OCI-LY7 (cell line): ENCODE measurements around the gene TXNIP. TPM values are rescaled to one million over a fixed set of nuclear protein-coding genes. Genes with fewer than 3 reads are reported as not detected.
A peak's percentile ranks its signal among the peaks of the same experiment; 100 is the strongest.

Experiments used
- BruUV-seq: library from RNA; stranded (reverse); fragments of 400-500 nt; replicated peaks from 2 replicates; lab custom pipeline; 2021; lab: Mats Ljungman, UMichigan
- CTCF ChIA-PET: fragments of 300-600 bp; sonication (Branson Sonifier 250); formaldehyde crosslinking; loops from one replicate; lab custom pipeline; 2022; ENCODE audit warnings: antibody characterized with exemption; ENCODE audit not compliant: unreplicated experiment; lab: Charles Lee
- POLR2A ChIA-PET: fragments of 300-600 bp; sonication (Branson Sonifier 250); formaldehyde crosslinking; loops from one replicate; lab custom pipeline; 2022; ENCODE audit warnings: antibody characterized with exemption; lab: Charles Lee
- DNase-seq: peaks from one replicate; pipeline ENCODE4 v3.0.0-alpha.2; 2015; ENCODE audit warnings: low spot score
- H2AFZ ChIP-seq: fragments of 200-600 bp; sonication (generic), shearing (Covaris generic); 2 replicates; pipeline ENCODE4 v1.6.1; 2014; ENCODE audit warnings: mild to moderate bottlenecking, antibody characterized with exemption, low read length, moderate library complexity
- H3K27ac ChIP-seq: fragments of 200-600 bp; sonication (generic); 2 replicates; pipeline ENCODE4 v1.5.1; 2014; ENCODE audit warnings: mixed run types, low read depth, mild to moderate bottlenecking, moderate library complexity, low read length, inconsistent platforms; ENCODE audit not compliant: poor library complexity, severe bottlenecking
- H3K36me3 ChIP-seq: fragments of 200-600 bp; sonication (generic); 2 replicates; pipeline ENCODE4 v1.6.1; 2014; ENCODE audit warnings: mild to moderate bottlenecking, antibody characterized with exemption, low read length, moderate library complexity, mixed read lengths; ENCODE audit not compliant: insufficient read depth
- H3K4me1 ChIP-seq: fragments of 200-600 bp; sonication (generic); 2 replicates; pipeline ENCODE4 v1.5.1; 2014; ENCODE audit warnings: mild to moderate bottlenecking, low read length; ENCODE audit not compliant: insufficient read depth, poor library complexity, severe bottlenecking
- H3K4me2 ChIP-seq: fragments of 200-600 bp; sonication (generic); 2 replicates; pipeline ENCODE4 v1.6.1; 2014; ENCODE audit warnings: mild to moderate bottlenecking, low read length
- H3K4me3 ChIP-seq: fragments of 200-600 bp; sonication (generic); 2 replicates; pipeline ENCODE4 v1.5.1; 2014; ENCODE audit warnings: mild to moderate bottlenecking, low read depth, low read length; ENCODE audit not compliant: poor library complexity, severe bottlenecking
- H3K79me2 ChIP-seq: fragments of 200-600 bp; sonication (generic); 2 replicates; pipeline ENCODE4 v1.6.1; 2016; ENCODE audit warnings: low read depth, mild to moderate bottlenecking, low read length, moderate library complexity, mixed read lengths; ENCODE audit not compliant: insufficient read depth
- H3K9me2 ChIP-seq: fragments of 200-600 bp; sonication (generic); 2 replicates; pipeline ENCODE4 v1.6.1; 2016; ENCODE audit warnings: mild to moderate bottlenecking, low read length, mixed read lengths; ENCODE audit not compliant: insufficient read depth
- H3K9me3 ChIP-seq: fragments of 200-600 bp; sonication (generic); 2 replicates; pipeline ENCODE4 v1.6.1; 2014; ENCODE audit warnings: mild to moderate bottlenecking, mixed run types, low read length, mixed read lengths
- H4K20me1 ChIP-seq: fragments of 200-600 bp; sonication (generic); 2 replicates; pipeline ENCODE4 v1.6.1; 2014; ENCODE audit warnings: mild to moderate bottlenecking, antibody characterized with exemption, low read length, moderate library complexity, mixed read lengths; ENCODE audit not compliant: insufficient read depth
- EZH2phosphoT487 ChIP-seq: fragments of 200-600 bp; sonication (generic); IDR thresholded peaks from 2 replicates; pipeline ENCODE4 v1.6.1; 2018; ENCODE audit warnings: low read depth, borderline replicate concordance, mild to moderate bottlenecking, mixed run types, antibody characterized with exemption, low read length, moderate library complexity, mixed read lengths
- intact Hi-C: fragments of 100-400 bp; cut with micrococcal nuclease; formaldehyde crosslinking; loops from one replicate; pipeline ENCODE4 v1.10.0; 2022; ENCODE audit not compliant: unreplicated experiment
- total RNA-seq, 2 experiments: library from RNA; depleted of rRNA in 1 of 2; stranded (reverse); fragments of >200 nt in 1 of 2; shearing (Covaris generic) in 1 of 2; gene quantifications; 2 replicates each; pipeline ENCODE4 v1.2.3, GENCODE V29; 2014 to 2022
- TF ChIP-seq, protein P1 (sequence below): fragments of 200-600 bp; sonication (generic); conservative IDR thresholded peaks from 2 replicates; pipeline ENCODE4 v1.5.1; 2014; ENCODE audit warnings: mild to moderate bottlenecking, antibody characterized with exemption, low read length, moderate library complexity, mixed read lengths

The TXNIP gene
- total RNA-seq, 2 experiments from 2014 or later, result 50.3 to 144 TPM

DNA sequence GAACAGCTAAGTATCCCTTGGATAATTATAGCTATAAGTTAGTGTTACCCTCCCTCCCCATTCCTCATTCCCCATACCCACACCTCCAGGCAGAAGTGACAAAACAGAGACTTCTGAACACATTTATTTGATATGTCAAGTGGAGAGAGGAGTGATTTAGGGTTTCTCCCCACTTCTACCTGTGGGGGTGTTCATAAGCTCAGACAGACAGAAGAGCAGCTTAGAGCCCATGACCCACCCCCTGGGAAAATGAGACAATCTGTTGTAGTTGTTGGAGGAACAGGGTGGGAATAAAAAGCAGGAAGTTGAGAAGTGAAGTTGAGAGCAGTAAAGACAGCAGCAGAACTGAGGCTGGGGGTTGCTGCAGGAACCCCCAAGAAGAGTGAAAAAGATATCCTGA is 37.0 kb downstream of the TXNIP start:
- H3K9me3 ChIP-seq, result no peaks in the 10 kb centered on the region
- no peak overlapping the region for H2AFZ ChIP-seq
- peaks cover 5% of the 10 kb centered on the region; the same call in 1 of the 2 replicates for H3K36me3 ChIP-seq
- H3K79me2 ChIP-seq, result peaks cover 29% of the 10 kb centered on the region; the same call in 1 of the 2 replicates
- no peak overlapping the region for H3K4me3 ChIP-seq
- H3K4me1 ChIP-seq, result peaks cover 78% of the 10 kb centered on the region
- no peak for DNase-seq
- intact Hi-C loops, result loop anchor here (2.0 kb wide), 1 partner anchor 101 kb away; the partner anchor contains the start of gene PIAS3
- BruUV-seq, result no TSS peak
- H3K4me2 ChIP-seq, result 0 out of 2 replicates have a peak overlapping the region, but pooled peaks have one; percentile 94
- no peak for TF ChIP-seq EZH2phosphoT487
- peaks cover 3% of the 10 kb centered on the region; the same call in 1 of the 2 replicates for H4K20me1 ChIP-seq
- no peaks in the 10 kb centered on the region for H3K9me2 ChIP-seq
- no peak overlapping the region for H3K27ac ChIP-seq
- POLR2A ChIA-PET, result interaction anchor here (1.9 to 2.5 kb wide), 2 partner anchors 32 to 100 kb away, joined by 9 to 20 read pairs; partner anchors contain the start of genes PIAS3 and RBM8A
- CTCF ChIA-PET, result no interaction called here

DNA sequence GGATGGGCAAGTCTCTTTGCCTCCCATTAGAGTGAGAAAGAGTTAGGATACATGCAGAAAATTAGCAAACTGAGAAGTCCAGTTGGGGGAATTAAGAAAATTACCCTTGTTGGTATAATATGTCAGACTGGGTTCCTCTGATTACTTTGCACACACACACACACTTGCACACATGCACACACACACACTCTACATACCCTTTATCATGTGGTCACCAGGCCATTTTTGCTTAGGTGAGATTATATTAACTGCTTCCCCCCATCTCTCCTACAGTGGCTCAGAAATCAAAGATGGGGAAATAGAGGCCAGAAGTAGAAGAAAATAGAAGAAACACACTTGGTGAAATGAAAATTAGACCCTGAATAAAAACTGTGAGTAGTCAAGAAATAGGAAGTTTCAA is 37.6 kb downstream of the TXNIP start:
- no peak for TF ChIP-seq EZH2phosphoT487
- TF ChIP-seq, protein P1, sequence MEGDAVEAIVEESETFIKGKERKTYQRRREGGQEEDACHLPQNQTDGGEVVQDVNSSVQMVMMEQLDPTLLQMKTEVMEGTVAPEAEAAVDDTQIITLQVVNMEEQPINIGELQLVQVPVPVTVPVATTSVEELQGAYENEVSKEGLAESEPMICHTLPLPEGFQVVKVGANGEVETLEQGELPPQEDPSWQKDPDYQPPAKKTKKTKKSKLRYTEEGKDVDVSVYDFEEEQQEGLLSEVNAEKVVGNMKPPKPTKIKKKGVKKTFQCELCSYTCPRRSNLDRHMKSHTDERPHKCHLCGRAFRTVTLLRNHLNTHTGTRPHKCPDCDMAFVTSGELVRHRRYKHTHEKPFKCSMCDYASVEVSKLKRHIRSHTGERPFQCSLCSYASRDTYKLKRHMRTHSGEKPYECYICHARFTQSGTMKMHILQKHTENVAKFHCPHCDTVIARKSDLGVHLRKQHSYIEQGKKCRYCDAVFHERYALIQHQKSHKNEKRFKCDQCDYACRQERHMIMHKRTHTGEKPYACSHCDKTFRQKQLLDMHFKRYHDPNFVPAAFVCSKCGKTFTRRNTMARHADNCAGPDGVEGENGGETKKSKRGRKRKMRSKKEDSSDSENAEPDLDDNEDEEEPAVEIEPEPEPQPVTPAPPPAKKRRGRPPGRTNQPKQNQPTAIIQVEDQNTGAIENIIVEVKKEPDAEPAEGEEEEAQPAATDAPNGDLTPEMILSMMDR, result no peak
- BruUV-seq, result no TSS peak
- peak overlapping the region; percentile 94 for H3K4me2 ChIP-seq
- POLR2A ChIA-PET, result interaction anchor here (1.0 to 2.6 kb wide), 13 partner anchors 8 to 100 kb away, joined by 3 to 20 read pairs (median 8); partner anchors contain the start of genes ANKRD35, PEX11B, PIAS3 and RBM8A
- no peak for DNase-seq
- H4K20me1 ChIP-seq, result peaks cover 3% of the 10 kb centered on the region; the same call in 1 of the 2 replicates
- no peak overlapping the region; the same call in 1 of the 2 replicates for H2AFZ ChIP-seq
- peaks cover 73% of the 10 kb centered on the region for H3K4me1 ChIP-seq
- H3K36me3 ChIP-seq, result peaks cover 9% of the 10 kb centered on the region; the same call in 1 of the 2 replicates
- H3K9me2 ChIP-seq, result no peaks in the 10 kb centered on the region
- intact Hi-C loops, result loop anchor here (2.0 kb wide), 1 partner anchor 100 kb away; the partner anchor contains the start of gene PIAS3
- H3K79me2 ChIP-seq, result peaks cover 24% of the 10 kb centered on the region; the same call in 1 of the 2 replicates
- peak overlapping the region; percentile 25 for H3K27ac ChIP-seq
- CTCF ChIA-PET, result no interaction called here
- H3K4me3 ChIP-seq, result peak overlapping the region; percentile 86
- no peaks in the 10 kb centered on the region for H3K9me3 ChIP-seq

DNA sequence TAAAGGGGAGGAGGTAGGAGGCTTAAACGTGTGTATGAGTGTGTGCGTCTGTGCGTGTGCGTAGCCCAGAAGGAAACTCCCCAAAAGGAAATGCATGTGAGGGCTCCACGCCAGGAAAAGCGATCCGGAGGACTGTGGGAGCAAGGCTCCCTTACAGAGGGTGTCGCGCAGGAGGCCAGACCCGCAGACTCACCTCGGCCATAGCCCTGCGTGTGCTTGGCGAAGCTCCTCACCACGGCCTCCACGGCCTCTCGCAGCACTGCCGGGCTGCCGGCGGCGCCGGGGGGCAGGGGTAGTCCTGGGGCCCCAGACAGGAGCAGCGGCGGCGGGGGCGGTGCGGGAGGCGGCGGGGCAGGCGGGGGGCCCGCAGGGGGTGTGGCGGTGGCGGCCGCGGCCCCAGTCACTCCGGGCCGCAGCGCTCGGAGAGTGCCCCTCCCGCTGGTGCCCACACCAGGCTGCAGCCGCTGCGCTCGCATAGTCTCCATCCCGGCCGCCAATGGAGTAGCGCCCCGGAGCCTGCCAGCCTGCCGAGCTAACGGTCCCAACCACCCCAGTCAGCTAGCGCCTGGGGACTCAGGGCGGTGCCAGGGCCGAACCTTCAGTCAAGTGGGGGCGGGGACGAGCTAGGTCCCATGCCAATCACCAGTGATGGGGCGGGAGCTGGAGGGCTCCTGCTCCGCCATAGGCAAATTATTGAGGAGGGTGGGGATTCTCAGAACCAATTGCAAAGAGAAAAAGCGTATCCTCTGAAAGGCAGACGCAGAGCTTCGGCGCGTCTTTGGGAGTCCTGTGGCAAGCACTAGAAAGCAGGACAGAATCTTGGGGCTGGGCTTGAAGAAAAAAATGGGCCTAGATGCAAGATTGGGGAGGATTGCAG is 38.7 kb downstream of the TXNIP start, which contains the start of gene LIX1L:
Gene LIX1L (minus strand): TSS at position 575 of the 877 bp plus-strand sequence. CDS start 90 bp downstream, at position 485.
- H3K4me2 ChIP-seq, result peak within 1 kb of the TSS; percentile 94
- ChIA-PET POLR2A (interaction anchor here (0.7 to 2.6 kb wide), 20 partner anchors 9 to 133 kb away, joined by 3 to 20 read pairs (median 5); partner anchors contain the start of genes ANKRD35, PEX11B, PIAS3 and RBM8A), CTCF (interaction anchor here (0.5 to 1.6 kb wide), 5 partner anchors 13 to 99 kb away, joined by 3 to 4 read pairs (median 4); partner anchors contain the start of gene PIAS3)
- TF ChIP-seq, protein P1, result no peak
- no peak for TF ChIP-seq EZH2phosphoT487
- BruUV-seq, result no TSS peak
- H4K20me1 ChIP-seq, result peaks cover 3% of the 10 kb centered on the region; the same call in 1 of the 2 replicates
- intact Hi-C loops, result loop anchor here (1.0 to 2.0 kb wide), 2 partner anchors 25 to 99 kb away; partner anchors contain the start of gene PIAS3
- peak within 1 kb of the TSS; percentile 86 for H3K4me3 ChIP-seq
- H3K79me2 ChIP-seq, result peaks cover 23% of the 10 kb centered on the region; the same call in 1 of the 2 replicates
- peak within 1 kb of the TSS; percentile 53 for H3K27ac ChIP-seq
- DNase-seq, result peak; percentile 98
- H3K9me2 ChIP-seq, result no peaks in the 10 kb centered on the region
- H2AFZ ChIP-seq, result peak within 1 kb of the TSS; percentile 44
- peaks cover 13% of the 10 kb centered on the region; the same call in 1 of the 2 replicates for H3K36me3 ChIP-seq
- no peaks in the 10 kb centered on the region for H3K9me3 ChIP-seq
- H3K4me1 ChIP-seq, result peaks cover 63% of the 10 kb centered on the region
